Stomach (tissue), 9 donors: ENCODE results near the gene SLC4A7. TPM values are rescaled to one million over a fixed set of nuclear protein-coding genes. Genes with fewer than 3 reads are reported as not detected.

Experiments
- DNase-seq, 2 donors: peaks; one replicate each; pipeline versions ENCODE4 v3.0.0 to v3.0.0-alpha.2; 2013 to 2019
- H3K27ac ChIP-seq, 5 donors: fragments of 200-600 bp in 4 of 5; sonication (generic) in 4 of 5; one replicate each; pipeline ENCODE4 v1.5.1; 2013 to 2019; ENCODE audit warnings: mild to moderate bottlenecking in 1 of 5, moderate library complexity in 1 of 5
- H3K27me3 ChIP-seq, 3 donors: fragments of 200-600 bp; sonication (generic); one replicate each; pipeline ENCODE4 v1.5.1; 2017 to 2019; ENCODE audit warnings: mixed run types in 1 of 3
- H3K36me3 ChIP-seq, 4 donors: fragments of 200-600 bp; sonication (generic); 1 replicate in 3 of 4; 2 replicates in 1 of 4; pipeline ENCODE4 v1.5.1; 2016 to 2019
- H3K4me1 ChIP-seq, 4 donors: fragments of 200-600 bp; sonication (generic); one replicate each; pipeline ENCODE4 v1.5.1; 2016 to 2019
- H3K4me3 ChIP-seq, 4 donors: fragments of 200-600 bp; sonication (generic) in 3 of 4; one replicate each; pipeline ENCODE4 v1.5.1; 2016 to 2019; ENCODE audit warnings: mild to moderate bottlenecking in 1 of 4
- H3K9me3 ChIP-seq, 4 donors: fragments of 200-600 bp; sonication (generic); one replicate each; pipeline ENCODE4 v1.5.1; 2016 to 2019
- POLR2AphosphoS5 ChIP-seq, 3 donors: sonication (generic); formaldehyde crosslinking; IDR thresholded peaks; one replicate each; pipeline ENCODE4 v1.6.1; 2016; ENCODE audit warnings: antibody characterized with exemption in 3 of 3
- WGBS, 5 donors: extraction: QIAGEN DNeasy Blood & Tissue Kit in 3 of 5; methylation state at CpG; one replicate each; pipeline versions ENCODE4 v1.1.5 to v1.1.7; 2013 to 2018; 5-methylcytosine and 5-hydroxymethylcytosine counted together
- intact Hi-C: fragments of 100-400 bp; cut with DNase I; formaldehyde crosslinking; loops from one replicate; pipeline ENCODE4 v1.15.1; 2023; ENCODE audit warnings: low total_unique reads
- polyA plus RNA-seq, 3 donors: library from polyadenylated mRNA; stranded (reverse); fragments of 200-250 nt; gene quantifications; one replicate each; pipeline ENCODE4 v1.2.3, GENCODE V29; 2013
- small RNA-seq, 4 donors: library from RNA; depleted of rRNA; stranded (forward); fragments of <200 nt; gene quantifications; one replicate each; pipeline ENCODE3, GENCODE V24; 2016
- total RNA-seq, 5 donors: library from RNA; depleted of rRNA; stranded (reverse); fragments of >200 nt; gene quantifications; one replicate each; pipeline versions ENCODE4 v1.1.0 to v1.2.3, GENCODE V29; 2014 to 2016
- donor health status: healthy with polysubstance abuse.
- donor health status: Bipolar disorder and iron deficiency.
- donor health status: healthy.

The SLC4A7 gene
- total and polyA plus RNA-seq, 8 donors: 1.6 to 212 (median 27.7) TPM

DNA sequence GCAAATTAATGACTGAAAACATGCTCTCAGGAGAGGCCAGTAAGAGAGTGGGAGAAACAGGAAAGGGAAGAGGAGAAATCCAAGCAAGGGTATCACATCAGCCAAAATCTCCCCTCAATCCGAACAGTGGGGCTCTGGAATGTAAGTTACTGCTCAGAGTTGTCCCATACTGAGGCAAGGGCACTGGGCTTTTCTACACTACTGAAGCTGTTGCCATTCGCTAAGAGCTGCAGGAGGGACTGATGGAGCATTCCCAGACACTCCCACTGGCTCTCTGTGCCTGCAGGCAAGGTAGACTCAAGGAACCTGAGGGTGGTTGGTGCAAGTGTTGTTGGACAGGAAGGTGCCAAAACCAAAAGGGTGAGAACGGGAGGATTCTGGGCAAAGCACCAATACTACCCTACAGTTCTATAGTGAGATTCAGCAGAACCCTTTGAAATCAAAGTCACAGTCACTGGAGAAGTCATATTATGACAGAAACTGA, 161.1 kb downstream of the SLC4A7 start:
- no peak overlapping the region for H3K27ac ChIP-seq
- peaks cover 0 to 33% (median 14%) of the 10 kb centered on the region in 4 donors for H3K4me1 ChIP-seq

More for the DNA sequence above, 161.1 kb downstream of the SLC4A7 start:
- Histone ChIP-seq H3K9me3 (no peaks in the 10 kb centered on the region), H3K4me3 (no peak overlapping the region), H3K36me3 (no peaks in the 10 kb centered on the region), H3K27me3 (no peaks in the 10 kb centered on the region)
- intact Hi-C loops: no loop called here
- no peak for DNase-seq
- WGBS, 5 donors: 74 to 85% (median 79%) methylated on average over 3 of the region's 3 CpGs
- TF ChIP-seq POLR2AphosphoS5 (IDR thresholded peaks at IDR 0.05): no peak

Small RNA genes lying within 50 kb of the gene (small RNA-seq; reads per million reads assigned to genes)
- gene AC137675.1: 0 reads per million in 4 donors
- 0 reads per million in 4 donors for gene RNU1-96P

Other genes with a start within 250 kb of the SLC4A7 start
- gene NEK10, start 115.0 kb downstream of the SLC4A7 start, total RNA-seq: 10 to 100 TPM in 1 of 5 donors, 1 to 10 TPM in 1, not detected in 3; 7.4 to 14.3 TPM
- gene NEK10, start 115.0 kb downstream of the SLC4A7 start, polyA plus RNA-seq: 1 to 10 TPM in 1 of 3 donors, under 1 TPM in 2; 0.61 to 1.2 (median 0.75) TPM
- under 1 TPM in 2 of 5 donors, not detected in 3; 0.55 to 0.58 TPM for gene EOMES, start 237.9 kb upstream of the SLC4A7 start, total RNA-seq
- under 1 TPM in 2 of 3 donors, not detected in 1; 0.10 to 0.12 TPM for gene EOMES, start 237.9 kb upstream of the SLC4A7 start, polyA plus RNA-seq